ENCODE measurements around the gene RNASET2. TPM values are rescaled to one million over a fixed set of nuclear protein-coding genes. Genes with fewer than 3 reads are reported as not detected.

Gene RNASET2
- total and polyA plus RNA-seq, 2 experiments from 2014 or later: 144 to 266 TPM

- no peak overlapping the region for H2AFZ ChIP-seq
- H4K20me1 ChIP-seq (ENCODE audit: insufficient read depth, poor library complexity, severe bottlenecking): no peaks in the 10 kb centered on the region
- no peaks in the 10 kb centered on the region for H3K36me3 ChIP-seq (replicated peaks; ENCODE audit: insufficient read depth, low read depth)
- no peak overlapping the region for H3K4me2 ChIP-seq
- H3K79me2 ChIP-seq: no peaks in the 10 kb centered on the region
- no peaks in the 10 kb centered on the region for H3K9me3 ChIP-seq (ENCODE audit: low read depth)
- TF ChIP-seq, protein P1, sequence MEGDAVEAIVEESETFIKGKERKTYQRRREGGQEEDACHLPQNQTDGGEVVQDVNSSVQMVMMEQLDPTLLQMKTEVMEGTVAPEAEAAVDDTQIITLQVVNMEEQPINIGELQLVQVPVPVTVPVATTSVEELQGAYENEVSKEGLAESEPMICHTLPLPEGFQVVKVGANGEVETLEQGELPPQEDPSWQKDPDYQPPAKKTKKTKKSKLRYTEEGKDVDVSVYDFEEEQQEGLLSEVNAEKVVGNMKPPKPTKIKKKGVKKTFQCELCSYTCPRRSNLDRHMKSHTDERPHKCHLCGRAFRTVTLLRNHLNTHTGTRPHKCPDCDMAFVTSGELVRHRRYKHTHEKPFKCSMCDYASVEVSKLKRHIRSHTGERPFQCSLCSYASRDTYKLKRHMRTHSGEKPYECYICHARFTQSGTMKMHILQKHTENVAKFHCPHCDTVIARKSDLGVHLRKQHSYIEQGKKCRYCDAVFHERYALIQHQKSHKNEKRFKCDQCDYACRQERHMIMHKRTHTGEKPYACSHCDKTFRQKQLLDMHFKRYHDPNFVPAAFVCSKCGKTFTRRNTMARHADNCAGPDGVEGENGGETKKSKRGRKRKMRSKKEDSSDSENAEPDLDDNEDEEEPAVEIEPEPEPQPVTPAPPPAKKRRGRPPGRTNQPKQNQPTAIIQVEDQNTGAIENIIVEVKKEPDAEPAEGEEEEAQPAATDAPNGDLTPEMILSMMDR (IDR thresholded peaks at IDR 0.05; ENCODE audit: poor library complexity): no peak
- no peak for TF ChIP-seq EZH2phosphoT487 (IDR thresholded peaks at IDR 0.05; ENCODE audit: low read depth, severe bottlenecking, unreplicated experiment)
- TF ChIP-seq EZH2 (IDR thresholded peaks at IDR 0.05; ENCODE audit: borderline replicate concordance): no peak
- WGBS (ENCODE audit: low lambda C conversion rate, missing lambda C conversion rate): 84% methylated on average over 8 of the region's 8 CpGs
- H3K4me1 ChIP-seq (ENCODE audit: insufficient read depth): no peaks in the 10 kb centered on the region
- H3K9me2 ChIP-seq (replicated peaks; ENCODE audit: insufficient read depth): no peaks in the 10 kb centered on the region
- no peaks in the 10 kb centered on the region for H3K27me3 ChIP-seq
- H3K27ac ChIP-seq: no peak overlapping the region
- no peak overlapping the region for H3K4me3 ChIP-seq
- DNase-seq (ENCODE audit: low spot score): no peak
Measured at GRCh38 chr6:166934174-166934573, 22.2 kb downstream of the RNASET2 start.

GRCh38 chr6:166933396-166933795 lies 23.0 kb downstream of the RNASET2 start:
- no peaks in the 10 kb centered on the region for H3K9me2 ChIP-seq (replicated peaks; ENCODE audit: insufficient read depth)
- DNase-seq (ENCODE audit: low spot score): no peak
- H3K27me3 ChIP-seq: no peaks in the 10 kb centered on the region
- H3K79me2 ChIP-seq: no peaks in the 10 kb centered on the region
- TF ChIP-seq, protein P1 (IDR thresholded peaks at IDR 0.05; ENCODE audit: poor library complexity): no peak
- TF ChIP-seq EZH2phosphoT487 (IDR thresholded peaks at IDR 0.05; ENCODE audit: low read depth, severe bottlenecking, unreplicated experiment): no peak
- TF ChIP-seq EZH2 (IDR thresholded peaks at IDR 0.05; ENCODE audit: borderline replicate concordance): no peak
- no peak overlapping the region for H3K27ac ChIP-seq
- no peak overlapping the region for H2AFZ ChIP-seq
- H3K4me2 ChIP-seq: no peak overlapping the region
- H3K36me3 ChIP-seq (replicated peaks; ENCODE audit: insufficient read depth, low read depth): no peaks in the 10 kb centered on the region
- H3K4me1 ChIP-seq (ENCODE audit: insufficient read depth): no peaks in the 10 kb centered on the region
- no peaks in the 10 kb centered on the region for H3K9me3 ChIP-seq (ENCODE audit: low read depth)
- H3K4me3 ChIP-seq: no peak overlapping the region
- no peaks in the 10 kb centered on the region for H4K20me1 ChIP-seq (ENCODE audit: insufficient read depth, poor library complexity, severe bottlenecking)
- 94% methylated on average over 6 of the region's 6 CpGs for WGBS (ENCODE audit: low lambda C conversion rate, missing lambda C conversion rate)

DNA sequence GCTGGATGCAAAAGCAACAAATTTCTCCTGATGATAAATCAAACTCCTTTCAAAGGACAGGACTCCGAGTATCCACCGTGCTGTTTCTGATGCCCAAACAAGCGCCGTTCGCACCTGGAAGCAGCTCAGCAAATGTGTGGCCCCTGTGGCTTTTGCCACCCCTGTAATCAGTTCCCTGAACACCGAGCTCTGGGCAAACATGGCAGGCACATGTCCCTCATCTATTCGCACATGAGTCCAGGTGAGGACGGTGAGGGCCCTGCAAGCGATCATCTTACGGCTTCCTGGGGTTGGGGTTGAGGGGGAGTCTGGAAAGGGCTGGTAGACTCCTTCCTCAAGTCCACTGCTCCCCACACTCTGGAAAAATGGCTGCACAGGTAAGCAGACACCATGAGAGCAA lies 23.7 kb downstream of the RNASET2 start:
- Histone ChIP-seq H4K20me1 (ENCODE audit: insufficient read depth, poor library complexity, severe bottlenecking) (no peaks in the 10 kb centered on the region), H3K79me2 (no peaks in the 10 kb centered on the region), H3K4me1 (ENCODE audit: insufficient read depth) (peaks cover 4% of the 10 kb centered on the region), H3K27me3 (no peaks in the 10 kb centered on the region), H3K9me3 (ENCODE audit: low read depth) (no peaks in the 10 kb centered on the region), H3K4me2 (no peak overlapping the region), H3K4me3 (no peak overlapping the region), H3K36me3 (replicated peaks; ENCODE audit: insufficient read depth, low read depth) (no peaks in the 10 kb centered on the region), H3K9me2 (replicated peaks; ENCODE audit: insufficient read depth) (no peaks in the 10 kb centered on the region), H2AFZ (no peak overlapping the region), H3K27ac (no peak overlapping the region)
- no peak for DNase-seq (ENCODE audit: low spot score)
- WGBS (ENCODE audit: low lambda C conversion rate, missing lambda C conversion rate): 94% methylated on average over 10 of the region's 10 CpGs
- no peak for TF ChIP-seq EZH2 (IDR thresholded peaks at IDR 0.05; ENCODE audit: borderline replicate concordance)
- TF ChIP-seq EZH2phosphoT487 (IDR thresholded peaks at IDR 0.05; ENCODE audit: low read depth, severe bottlenecking, unreplicated experiment): no peak
- TF ChIP-seq, protein P1 (IDR thresholded peaks at IDR 0.05; ENCODE audit: poor library complexity): no peak

- no peak overlapping the region for H3K4me3 ChIP-seq
- no peaks in the 10 kb centered on the region for H4K20me1 ChIP-seq (ENCODE audit: insufficient read depth, poor library complexity, severe bottlenecking)
- 90% methylated on average over 5 of the region's 6 CpGs for WGBS (ENCODE audit: low lambda C conversion rate, missing lambda C conversion rate)
- TF ChIP-seq EZH2phosphoT487 (IDR thresholded peaks at IDR 0.05; ENCODE audit: low read depth, severe bottlenecking, unreplicated experiment) (no peak), EZH2 (IDR thresholded peaks at IDR 0.05; ENCODE audit: borderline replicate concordance) (no peak)
- TF ChIP-seq, protein P1 (IDR thresholded peaks at IDR 0.05; ENCODE audit: poor library complexity): no peak
- H3K27me3 ChIP-seq: no peaks in the 10 kb centered on the region
- no peaks in the 10 kb centered on the region for H3K9me3 ChIP-seq (ENCODE audit: low read depth)
- no peaks in the 10 kb centered on the region for H3K36me3 ChIP-seq (replicated peaks; ENCODE audit: insufficient read depth, low read depth)
- H3K79me2 ChIP-seq: no peaks in the 10 kb centered on the region
- H2AFZ ChIP-seq: no peak overlapping the region
- H3K27ac ChIP-seq: no peak overlapping the region
- H3K4me1 ChIP-seq (ENCODE audit: insufficient read depth): peaks cover 4% of the 10 kb centered on the region
- H3K4me2 ChIP-seq: no peak overlapping the region
- DNase-seq (ENCODE audit: low spot score): no peak
- H3K9me2 ChIP-seq (replicated peaks; ENCODE audit: insufficient read depth): no peaks in the 10 kb centered on the region
Measured at GRCh38 chr6:166932116-166932515, 24.2 kb downstream of the RNASET2 start.

Data from hepatocyte (in vitro differentiated cells).